GM18499 (cell line): ENCODE data around the gene TLE5.
"Not testable (repeated sequence)": the region's sequence is repeated elsewhere in the genome, so short reads cannot be mapped to it uniquely, and the experiment has no call there.

Experiments
- ATAC-seq: cut with Tn5 transposase; IDR thresholded peaks from one replicate; pipeline ENCODE4 v1.9.1; 2021; ENCODE audit warnings: moderate number of reproducible peaks; ENCODE audit not compliant: insufficient read depth, unreplicated experiment

Gene TLE5

DNA sequence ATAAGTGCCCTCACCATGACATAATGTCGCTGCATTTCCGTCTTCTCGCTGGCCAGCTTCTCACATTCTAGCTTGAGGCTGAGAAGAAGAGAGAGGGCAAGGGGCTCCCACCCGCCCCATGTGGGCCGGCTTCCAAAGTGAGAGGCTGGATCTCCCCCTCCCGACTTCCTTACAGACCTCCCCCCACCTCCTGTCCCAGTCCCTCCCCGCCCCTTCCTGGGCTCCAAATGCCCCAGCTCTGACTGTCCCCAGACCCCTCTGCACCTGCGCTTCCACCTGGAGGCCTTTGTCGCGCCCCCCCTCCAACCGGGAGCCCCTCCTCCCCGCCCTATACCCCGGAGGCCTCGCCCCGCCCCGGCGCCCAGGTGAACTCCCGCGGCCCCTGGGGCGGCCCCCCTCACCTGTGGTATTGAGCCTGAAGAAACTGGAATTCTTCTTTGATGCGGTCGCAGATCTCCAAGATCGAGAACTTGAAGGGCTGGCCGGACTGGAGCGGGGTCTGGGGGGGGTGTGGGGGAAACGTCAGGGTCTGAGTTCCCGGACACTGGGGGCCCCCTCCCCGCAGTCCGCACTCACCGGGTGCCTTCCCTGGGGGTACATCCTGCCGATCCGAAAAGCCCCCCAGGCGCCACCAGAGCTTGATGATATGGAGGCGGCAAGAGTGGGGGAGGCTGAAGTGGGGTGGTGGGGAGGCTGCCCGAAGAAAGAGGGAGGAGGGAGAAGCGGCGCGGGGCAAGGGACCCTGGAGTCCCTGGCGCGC lies 33.8 kb downstream of the TLE5 start:
- ATAC-seq, result no peak

DNA sequence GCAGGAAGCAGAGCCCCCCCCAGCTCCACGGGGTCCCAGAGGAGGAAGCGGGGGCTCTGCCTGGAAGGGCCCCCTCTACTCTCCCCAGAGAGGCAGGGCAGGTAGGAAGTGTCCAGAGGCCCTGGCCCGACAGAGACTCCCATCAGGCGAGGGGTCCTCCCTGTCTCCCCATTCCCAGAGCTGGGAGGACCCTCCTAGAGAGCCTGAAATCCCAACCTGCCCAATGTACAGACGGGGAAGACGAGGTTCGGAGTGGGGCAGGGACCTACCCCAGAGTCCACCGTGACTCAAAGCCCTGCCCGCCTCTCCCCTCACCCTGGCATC lies 34.4 kb downstream of the TLE5 start:
- ATAC-seq, result no peak

GRCh38 chr19:3027292-3027691 lies 35.0 kb downstream of the TLE5 start:
- no peak for ATAC-seq

GRCh38 chr19:3026768-3027167 lies 35.5 kb downstream of the TLE5 start:
- no peak for ATAC-seq

GRCh38 chr19:3025549-3025886 lies 36.8 kb downstream of the TLE5 start:
- no peak for ATAC-seq

DNA sequence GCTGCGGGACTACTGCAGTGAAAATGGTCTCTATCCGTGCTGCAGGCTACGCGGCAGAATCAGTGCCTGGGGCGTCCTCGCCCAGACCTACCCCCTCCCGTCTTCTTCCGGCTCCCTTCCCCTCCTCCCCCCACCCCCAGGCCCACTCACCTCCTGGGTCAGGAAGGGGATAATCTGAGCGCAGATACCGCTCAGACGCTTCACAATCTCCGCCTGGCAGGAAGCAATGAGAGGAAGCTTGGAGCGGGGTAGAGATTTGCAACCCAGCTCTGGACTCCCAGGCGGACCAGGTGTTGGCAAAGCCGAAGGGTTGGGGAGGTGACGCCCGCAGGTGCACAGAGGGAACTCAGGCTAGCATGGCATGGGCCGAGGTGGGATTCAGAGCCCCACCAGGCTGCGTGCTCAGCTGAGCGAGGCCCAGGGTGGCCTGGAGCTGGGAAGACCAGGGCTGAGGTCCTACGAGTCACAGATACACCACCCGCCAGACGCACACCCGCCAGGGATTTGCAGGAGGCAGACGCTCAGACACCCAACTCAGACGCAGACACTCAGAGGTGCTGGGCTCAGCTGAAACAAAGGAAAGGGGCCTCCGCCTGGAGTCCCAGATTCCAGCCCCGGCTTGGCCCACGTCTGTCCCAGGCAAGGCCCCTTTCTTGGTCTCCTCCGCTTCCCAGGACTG lies 37.3 kb downstream of the TLE5 start:
- no peak for ATAC-seq

DNA sequence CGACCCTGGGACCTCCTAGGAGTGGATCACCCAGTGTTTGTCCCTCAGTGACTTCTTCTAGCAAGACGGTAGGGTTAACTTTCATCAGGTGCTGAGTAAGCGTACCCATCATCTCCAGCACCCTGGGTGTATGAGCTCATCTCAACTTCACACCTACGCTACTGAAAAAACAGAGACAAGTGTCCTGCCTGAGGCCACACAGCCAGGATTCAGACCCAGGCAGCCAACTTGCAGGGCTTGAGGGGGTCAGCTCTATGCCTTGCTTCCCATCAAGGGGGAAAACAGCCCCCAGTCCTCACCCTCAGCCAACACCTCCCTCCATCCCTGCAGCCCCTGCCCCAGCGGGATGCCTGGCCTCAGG lies 37.8 kb downstream of the TLE5 start:
- ATAC-seq, result no peak

GRCh38 chr19:3020321-3020960 lies 41.9 kb downstream of the TLE5 start:
- ATAC-seq, result no peak

GRCh38 chr19:3019211-3019854 lies 43.0 kb downstream of the TLE5 start:
- ATAC-seq, result no peak

DNA sequence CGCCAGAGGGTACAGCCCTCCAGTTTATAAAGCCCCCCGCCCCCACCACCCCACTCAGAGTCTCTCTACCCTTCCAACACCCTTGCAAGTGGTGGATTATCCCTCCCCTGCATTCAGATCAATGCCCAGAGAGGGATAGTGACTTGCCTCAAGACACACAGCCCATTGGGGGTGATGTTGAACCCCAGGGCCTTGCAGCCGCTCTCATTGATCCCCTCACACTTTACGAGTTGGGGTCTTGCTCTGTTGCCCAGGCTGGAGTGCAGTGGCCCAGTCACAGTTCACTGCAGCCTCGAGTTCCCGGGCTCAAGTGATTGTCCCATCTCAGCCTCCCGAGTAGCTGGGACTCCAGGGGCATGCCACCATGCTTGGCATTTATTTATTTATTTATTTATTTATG lies 44.4 kb downstream of the TLE5 start:
- ATAC-seq, result no peak

- ATAC-seq, result no peak
Observed at GRCh38 chr19:3015126-3016057, 46.9 kb downstream of the TLE5 start.

DNA sequence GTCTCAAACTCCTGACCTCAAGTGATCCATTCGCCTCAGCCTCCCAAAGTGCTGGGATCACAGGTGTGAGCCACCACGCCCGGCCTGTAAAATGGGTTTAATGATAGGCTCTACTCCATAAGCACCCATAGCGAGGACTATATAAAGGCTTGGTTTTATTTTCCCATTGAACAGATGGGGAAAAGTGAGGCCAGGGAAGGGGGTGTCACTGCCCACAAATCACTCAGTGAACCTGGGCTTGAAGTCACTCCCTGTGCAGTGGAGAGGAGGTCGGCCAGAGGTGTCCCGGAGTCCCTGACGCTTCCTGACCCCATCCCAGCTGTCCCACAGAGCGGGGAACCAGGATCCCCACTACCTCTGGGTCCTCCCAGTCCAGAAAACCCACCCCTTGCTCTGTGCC lies 48.2 kb downstream of the TLE5 start:
- no peak for ATAC-seq

GRCh38 chr19:3013263-3013725 lies 49.0 kb downstream of the TLE5 start:
- ATAC-seq, result no peak

- ATAC-seq, result no peak
Observed at GRCh38 chr19:3012621-3013262, 49.6 kb downstream of the TLE5 start.

DNA sequence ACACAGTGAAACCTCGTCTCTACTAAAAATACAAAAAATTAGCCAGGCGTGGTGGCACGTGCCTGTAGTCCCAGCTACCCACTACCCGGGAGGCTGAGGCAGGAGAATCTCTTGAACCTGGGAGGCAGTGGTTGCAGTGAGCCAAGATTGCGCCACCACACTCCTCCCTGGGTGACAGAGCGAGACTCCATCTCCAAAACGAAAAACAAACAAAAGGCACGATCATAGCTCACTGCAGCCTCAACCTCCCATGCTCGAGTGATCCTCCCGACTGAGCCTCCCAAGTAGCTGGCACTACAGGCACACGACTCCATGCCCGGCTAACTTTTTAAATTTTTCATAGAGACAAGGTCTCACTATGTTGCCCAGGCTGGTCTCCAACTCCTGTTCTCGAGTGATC lies 50.2 kb downstream of the TLE5 start:
- ATAC-seq, result not testable (repeated sequence)

GRCh38 chr19:3010871-3011270 lies 51.4 kb downstream of the TLE5 start:
- no peak for ATAC-seq

GRCh38 chr19:3008994-3009393 lies 53.3 kb downstream of the TLE5 start:
- ATAC-seq, result no peak

DNA sequence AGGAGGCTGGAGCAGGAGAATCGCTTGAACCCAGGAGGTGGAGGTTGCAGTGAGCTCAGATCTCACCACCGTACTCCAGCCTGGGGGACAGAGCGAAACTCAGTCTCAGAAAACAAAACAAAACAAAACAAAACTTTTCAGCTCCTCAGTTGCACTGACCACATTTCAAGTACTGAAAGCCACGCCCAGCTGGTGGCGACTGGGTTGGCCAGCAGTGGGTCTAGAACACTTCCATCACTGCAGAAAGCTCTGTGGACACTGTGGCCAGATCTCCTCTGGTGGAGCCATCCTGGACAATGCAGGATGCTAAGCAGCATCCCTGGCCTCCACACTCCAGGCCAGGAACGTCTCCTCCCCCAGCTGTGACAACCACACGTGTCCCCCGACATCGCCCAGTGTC lies 54.3 kb downstream of the TLE5 start:
- no peak for ATAC-seq

- no peak for ATAC-seq
Observed at GRCh38 chr19:3006075-3006767, 56.1 kb downstream of the TLE5 start.
